CD4-positive, alpha-beta T cell treated with Interferon gamma for 1 hour (primary cell): ENCODE data around the gene SPDYE3.
A peak's percentile ranks its signal among the peaks of the same experiment; 100 is the strongest.
"Not testable (repeated sequence)": the region's sequence is repeated elsewhere in the genome, so short reads cannot be mapped to it uniquely, and the experiment has no call there.

Source experiments
- DNase-seq: peaks from one replicate; pipeline ENCODE4 v3.0.0-alpha.2; 2020

The SPDYE3 gene

GRCh38 chr7:100292162-100292561 lies 15.3 kb upstream of the SPDYE3 start:
- not testable (repeated sequence) for DNase-seq

GRCh38 chr7:100295269-100295668 lies 12.2 kb upstream of the SPDYE3 start:
- not testable (repeated sequence) for DNase-seq

GRCh38 chr7:100297852-100298631 lies 9.5 kb upstream of the SPDYE3 start:
- not testable (repeated sequence) for DNase-seq

- DNase-seq = not testable (repeated sequence)
Observed at GRCh38 chr7:100298632-100298895, 8.9 kb upstream of the SPDYE3 start.

GRCh38 chr7:100304526-100304925 lies 3.0 kb upstream of the SPDYE3 start:
- not testable (repeated sequence) for DNase-seq

- DNase-seq = not testable (repeated sequence)
Observed at GRCh38 chr7:100318329-100318728, 10.8 kb downstream of the SPDYE3 start.

- not testable (repeated sequence) for DNase-seq
Observed at GRCh38 chr7:100321648-100322047, 14.1 kb downstream of the SPDYE3 start.

- DNase-seq = not testable (repeated sequence)
Observed at GRCh38 chr7:100324194-100324593, 16.7 kb downstream of the SPDYE3 start.

- DNase-seq = not testable (repeated sequence)
Observed at GRCh38 chr7:100325671-100326070, 18.2 kb downstream of the SPDYE3 start.

- DNase-seq = not testable (repeated sequence)
Observed at GRCh38 chr7:100326914-100327313, 19.4 kb downstream of the SPDYE3 start.

GRCh38 chr7:100335566-100336466 lies 28.3 kb downstream of the SPDYE3 start:
- peak; percentile 93 for DNase-seq

- not testable (repeated sequence) for DNase-seq
Observed at GRCh38 chr7:100338083-100338696, 30.7 kb downstream of the SPDYE3 start.

- not testable (repeated sequence) for DNase-seq
Observed at GRCh38 chr7:100341286-100341685, 33.8 kb downstream of the SPDYE3 start.

GRCh38 chr7:100342765-100343164 lies 35.3 kb downstream of the SPDYE3 start:
- DNase-seq = no peak

GRCh38 chr7:100344124-100344559 lies 36.6 kb downstream of the SPDYE3 start:
- not testable (repeated sequence) for DNase-seq

GRCh38 chr7:100344560-100345287 lies 37.2 kb downstream of the SPDYE3 start:
- DNase-seq = peak; percentile 93

- peak; percentile 76 for DNase-seq
Observed at GRCh38 chr7:100345288-100345672, 37.8 kb downstream of the SPDYE3 start.

- no peak for DNase-seq
Observed at GRCh38 chr7:100346921-100347320, 39.4 kb downstream of the SPDYE3 start.

GRCh38 chr7:100348805-100349204 lies 41.3 kb downstream of the SPDYE3 start:
- no peak for DNase-seq

- DNase-seq = no peak
Observed at GRCh38 chr7:100349757-100350156, 42.3 kb downstream of the SPDYE3 start.

GRCh38 chr7:100351657-100352058 lies 44.2 kb downstream of the SPDYE3 start:
- no peak for DNase-seq

- DNase-seq = not testable (repeated sequence)
Observed at GRCh38 chr7:100352230-100352781, 44.8 kb downstream of the SPDYE3 start.
